Pulmonary artery endothelial cell (primary cell): ENCODE results near the gene LIN54. TPM values are rescaled to one million over a fixed set of nuclear protein-coding genes. Genes with fewer than 3 reads are reported as not detected.
A peak's percentile ranks its signal among the peaks of the same experiment; 100 is the strongest.
"Not testable (repeated sequence)": the region's sequence is repeated elsewhere in the genome, so short reads cannot be mapped to it uniquely, and the experiment has no call there.

Experiments used
- DNase-seq: peaks from one replicate; pipeline ENCODE4 v3.0.0-alpha.2; 2011; ENCODE audit warnings: low read depth, low spot score
- total RNA-seq: library from RNA; depleted of rRNA; stranded (reverse); fragments of >200 nt; gene quantifications from 2 replicates; pipeline ENCODE4 v1.2.3, GENCODE V29; 2014

Gene LIN54
- total RNA-seq, result 12.1 and 20.0 TPM in 2 replicates

DNA sequence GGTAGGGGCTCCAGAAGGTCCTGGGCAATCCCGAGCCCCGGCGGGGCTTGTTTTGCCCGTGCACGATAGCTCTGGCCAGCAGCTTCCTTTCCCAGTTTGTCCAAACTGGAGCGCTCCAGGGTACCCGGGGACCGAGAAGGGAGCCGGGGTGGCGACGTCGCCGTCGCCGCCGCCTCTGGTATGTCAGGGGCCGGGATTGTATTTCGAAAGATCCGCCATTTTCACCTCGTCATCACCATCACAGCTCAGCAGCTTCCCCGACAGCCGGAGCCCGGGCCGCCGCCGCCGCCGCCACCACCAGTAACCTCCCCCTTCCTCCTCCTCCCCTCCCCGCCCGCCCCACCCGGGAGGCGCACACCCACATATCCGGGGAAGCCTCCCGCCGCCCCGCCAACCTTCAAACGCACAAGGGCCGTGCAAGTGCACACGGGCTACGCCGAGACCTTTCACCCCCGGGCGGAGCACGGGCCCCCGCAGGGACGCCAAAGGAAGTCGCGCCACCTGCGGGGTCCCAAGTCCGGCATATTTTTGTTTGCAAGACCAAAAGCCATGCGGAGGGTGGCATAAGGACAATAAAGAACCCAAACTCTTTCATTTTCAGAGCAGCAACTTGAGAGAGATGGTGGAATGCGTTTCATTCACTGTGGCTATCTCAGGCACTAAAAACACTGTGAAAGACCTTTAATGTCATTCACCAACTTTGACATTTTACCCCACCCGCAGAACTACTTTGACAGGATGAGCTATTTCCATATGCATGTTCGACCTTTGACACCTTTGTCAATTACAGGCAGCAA, at the start of gene LIN54:
TSS of gene LIN54 (minus strand) at position 302 of the 797 bp plus-strand sequence. CDS start 25,979 bp downstream, outside the sequence.
- DNase-seq, result no peak

DNA sequence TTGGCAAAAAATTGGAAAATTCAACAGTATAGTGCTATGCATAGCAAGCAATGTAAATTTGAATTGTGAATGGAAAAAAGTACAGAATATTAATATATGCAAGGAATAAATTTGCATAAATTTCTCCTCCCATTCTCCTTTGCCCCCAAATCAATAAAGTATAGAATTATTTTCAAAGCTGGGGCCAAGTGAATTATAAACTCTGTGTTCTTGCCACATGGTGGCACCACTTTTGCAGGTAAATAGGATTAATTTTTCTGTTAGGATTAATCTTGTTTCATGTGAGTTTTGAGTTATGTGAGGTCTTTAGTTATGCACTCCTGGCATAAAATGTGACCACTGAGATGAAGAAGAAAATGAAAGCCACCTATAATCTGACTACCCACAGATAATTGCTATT, 44.3 kb upstream of the LIN54 start:
- DNase-seq, result no peak

DNA sequence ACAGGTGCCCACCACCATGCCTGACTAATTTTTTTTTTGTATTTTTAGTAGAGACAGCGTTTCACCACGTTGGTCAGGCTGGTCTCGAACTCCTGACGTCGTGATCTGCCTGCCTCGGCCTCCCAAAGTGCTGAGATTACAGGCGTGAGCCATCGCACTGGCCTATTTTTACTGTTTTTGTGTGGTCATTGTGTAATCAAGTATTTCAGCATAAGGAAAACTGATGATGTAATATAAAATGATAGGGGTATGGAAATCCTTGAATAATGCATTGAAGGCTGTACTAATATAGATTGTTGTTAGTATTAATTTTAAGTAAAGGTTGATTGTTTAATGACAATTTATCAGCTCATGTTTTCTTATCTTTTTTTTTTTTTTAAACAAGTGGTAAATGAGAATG, 38.2 kb upstream of the LIN54 start:
- DNase-seq, result not testable (repeated sequence)

DNA sequence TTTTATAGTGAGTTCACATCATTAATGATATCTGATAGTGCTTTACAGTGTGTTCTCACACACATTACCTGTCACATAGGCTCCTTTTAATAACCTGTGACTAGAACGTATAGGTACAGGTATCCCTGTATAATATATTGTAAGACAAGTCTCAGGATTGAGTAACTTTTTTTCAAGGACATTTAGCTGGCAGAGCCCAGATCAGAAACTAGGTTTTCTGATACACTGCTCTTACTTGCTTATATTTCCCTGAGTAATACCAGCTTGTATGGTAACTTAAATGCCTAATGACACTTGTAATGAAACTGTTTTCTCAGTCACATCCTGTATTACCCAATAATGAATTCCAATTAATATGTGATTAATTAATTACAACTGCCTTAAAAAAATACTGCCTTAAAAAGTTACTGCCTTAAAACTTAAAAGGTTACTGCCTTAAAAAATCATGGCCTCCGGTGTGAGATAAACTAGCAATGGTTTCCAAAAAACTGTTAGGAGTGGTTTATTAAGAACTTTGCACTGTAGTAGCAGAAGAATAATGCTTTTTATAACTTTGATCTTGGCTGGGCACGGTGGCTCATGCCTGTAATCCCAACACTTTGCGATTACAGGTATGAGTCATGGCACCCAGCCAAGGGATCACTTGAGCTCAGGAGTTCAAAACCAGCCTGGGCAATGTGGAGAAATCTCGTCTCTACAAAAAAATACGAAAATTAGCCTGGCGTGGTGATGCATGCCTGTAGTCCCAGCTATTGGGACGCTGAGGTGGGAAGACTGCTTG, 36.3 kb upstream of the LIN54 start:
- no peak for DNase-seq

DNA sequence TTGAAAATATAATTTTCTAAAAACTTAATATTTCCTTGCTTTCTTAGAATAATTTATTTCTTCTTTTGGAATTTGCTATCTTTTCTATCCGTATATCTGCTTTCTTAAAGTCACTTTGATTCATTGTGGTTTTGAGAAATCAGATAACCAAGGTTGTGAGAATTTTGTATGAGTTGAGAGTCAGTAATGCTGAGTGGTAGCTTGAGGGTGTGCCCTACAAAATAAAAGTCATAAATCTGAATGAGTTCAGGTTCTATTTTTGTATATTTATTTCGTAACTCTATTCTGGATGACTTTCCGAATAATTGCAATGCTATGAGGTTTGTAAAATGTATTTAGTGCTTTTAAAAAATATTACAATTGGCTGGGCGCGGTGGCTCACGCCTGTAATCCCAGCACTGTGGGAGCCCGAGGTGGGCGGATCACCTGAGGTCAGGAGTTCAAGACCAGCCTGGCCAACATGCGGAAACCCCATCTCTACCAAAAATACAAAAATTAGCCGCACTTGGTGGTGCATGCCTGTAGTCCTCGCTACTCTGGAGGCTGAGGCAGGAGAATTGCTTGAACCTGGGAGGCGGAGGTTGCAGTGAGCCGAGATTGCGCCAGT, 33.3 kb upstream of the LIN54 start:
- DNase-seq, result no peak

DNA sequence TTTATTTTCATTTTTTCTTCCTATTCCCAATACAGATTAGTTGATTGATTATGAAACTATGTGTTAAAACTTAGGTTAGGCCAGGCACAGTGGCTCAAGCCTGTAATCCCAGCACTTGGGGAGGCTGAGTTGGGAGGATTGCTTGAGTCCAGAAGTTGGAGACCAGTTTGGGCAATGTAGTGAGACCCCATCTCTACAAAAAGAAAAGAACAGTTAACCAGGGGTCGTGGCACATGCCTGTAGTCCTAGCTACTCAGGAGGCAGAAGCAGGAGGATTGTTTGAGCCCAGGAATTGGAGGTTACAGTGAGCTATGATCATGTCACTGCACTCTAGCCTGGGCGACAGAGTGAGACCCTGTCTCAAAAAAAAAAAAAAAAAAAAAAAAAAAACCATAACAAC, 32.5 kb upstream of the LIN54 start:
- DNase-seq, result not testable (repeated sequence)

DNA sequence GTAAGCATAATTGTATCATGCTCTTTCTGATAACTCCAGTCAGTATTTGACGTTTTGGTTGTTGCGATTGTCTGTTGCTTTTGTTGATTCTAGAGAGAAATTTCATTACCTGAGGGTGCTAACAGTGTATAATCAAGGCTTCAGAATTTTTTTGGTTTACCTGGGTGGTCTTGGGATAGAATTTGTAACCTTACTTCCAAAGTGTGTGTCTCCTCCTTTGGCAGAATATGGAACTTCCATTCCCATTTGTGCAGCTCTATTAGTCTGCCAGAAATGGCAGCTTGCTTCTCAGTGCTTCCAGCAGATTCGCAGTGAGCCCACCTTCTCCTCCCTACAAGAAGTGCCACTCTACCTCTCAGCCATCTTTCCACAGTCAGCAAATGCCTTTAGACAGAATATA, 29.6 kb upstream of the LIN54 start:
- DNase-seq, result no peak

DNA sequence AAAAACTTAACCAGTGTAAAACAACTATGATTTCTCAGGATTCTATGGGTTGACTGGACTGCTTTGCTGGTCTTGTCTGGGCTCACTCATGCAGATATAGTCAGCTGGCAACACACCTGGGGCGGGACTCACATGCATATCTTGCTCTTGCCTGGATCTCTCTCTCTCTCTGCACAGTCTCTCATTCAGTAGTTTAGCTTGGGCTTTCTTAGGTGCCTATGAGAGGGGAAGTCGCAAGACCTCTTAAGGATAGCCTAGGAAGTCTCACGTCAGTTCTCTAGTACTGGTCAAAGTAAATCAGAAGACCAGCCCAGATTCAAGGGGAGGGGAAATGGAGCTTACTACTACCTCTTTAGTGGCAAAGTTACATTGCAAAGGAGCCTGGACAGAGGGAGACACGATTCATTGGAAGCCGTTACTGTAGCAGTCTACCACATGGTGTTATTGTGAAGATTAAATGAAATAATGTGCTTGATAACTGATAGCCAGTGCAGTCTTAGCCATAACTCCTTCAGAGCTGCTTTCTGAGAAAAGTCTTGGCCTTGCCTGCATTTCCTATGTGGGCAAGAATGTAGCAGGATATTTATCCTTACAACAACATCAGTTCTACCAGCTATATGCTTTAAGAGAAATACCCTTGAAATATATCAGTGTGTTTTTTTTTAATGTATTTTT, 26.5 kb upstream of the LIN54 start:
- DNase-seq, result no peak

DNA sequence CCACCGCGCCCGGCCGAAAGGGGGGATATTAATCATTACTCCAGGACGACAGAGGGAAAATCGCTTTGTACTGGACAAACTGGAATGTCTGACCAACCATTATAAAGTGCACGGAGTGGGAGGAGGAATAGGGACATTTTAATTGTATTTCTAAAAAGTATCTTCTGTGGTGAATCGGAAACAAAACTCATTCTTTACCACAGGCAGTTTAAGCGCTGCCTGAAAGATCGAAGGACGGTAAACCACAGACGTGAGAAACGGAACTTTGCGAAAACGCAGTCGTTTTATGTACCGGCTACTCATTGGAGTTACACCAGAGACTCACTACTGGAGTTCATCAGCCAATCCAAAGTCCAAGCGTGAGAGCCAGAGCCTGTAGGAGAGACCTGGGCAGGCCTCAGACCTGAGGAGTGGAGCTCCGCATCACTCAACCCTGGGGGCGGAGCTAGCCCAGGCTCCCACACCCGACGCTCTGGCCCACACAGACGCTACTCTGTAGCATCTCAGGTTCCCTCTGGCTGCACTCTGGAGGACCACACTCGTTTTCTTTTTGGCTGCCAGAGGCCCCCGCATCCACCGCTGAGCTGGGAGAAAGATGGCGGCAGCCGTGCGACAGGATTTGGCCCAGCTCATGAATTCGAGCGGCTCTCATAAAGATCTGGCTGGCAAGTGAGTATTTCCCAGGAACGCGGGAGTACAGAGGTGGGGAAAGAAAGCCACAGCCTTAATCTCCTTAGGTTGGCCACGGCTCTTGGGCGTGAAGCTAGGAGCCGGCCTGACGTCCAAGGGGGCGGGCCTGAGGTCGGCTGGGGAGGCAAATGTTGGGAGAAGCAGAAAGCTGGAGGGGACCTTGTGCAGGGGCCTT, 24.2 kb upstream of the LIN54 start, which contains the start of gene COPS4:
TSS of gene COPS4 (plus strand) at position 554 of the 865 bp plus-strand sequence. CDS start at position 596, 42 bp downstream.
- DNase-seq, result peak; percentile 100

DNA sequence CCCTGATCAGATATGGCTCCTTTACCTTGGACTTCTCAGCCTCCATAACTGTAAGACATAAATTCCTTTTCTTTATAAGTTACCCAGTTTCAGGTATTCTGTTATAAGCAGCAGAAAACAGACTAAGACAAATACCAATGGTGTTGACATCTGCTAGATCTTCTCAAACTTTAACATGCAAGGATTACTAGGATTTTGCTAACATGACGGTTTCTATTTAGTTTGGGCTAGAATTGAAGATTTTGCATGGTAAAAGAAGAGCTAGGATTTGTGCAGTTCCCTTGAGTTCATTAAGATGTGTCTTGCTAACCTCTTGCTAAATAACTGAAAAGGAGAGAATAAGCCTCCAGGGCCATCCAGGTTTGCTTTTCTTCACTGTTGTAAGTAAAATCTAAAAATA, 19.1 kb upstream of the LIN54 start:
- DNase-seq, result no peak

DNA sequence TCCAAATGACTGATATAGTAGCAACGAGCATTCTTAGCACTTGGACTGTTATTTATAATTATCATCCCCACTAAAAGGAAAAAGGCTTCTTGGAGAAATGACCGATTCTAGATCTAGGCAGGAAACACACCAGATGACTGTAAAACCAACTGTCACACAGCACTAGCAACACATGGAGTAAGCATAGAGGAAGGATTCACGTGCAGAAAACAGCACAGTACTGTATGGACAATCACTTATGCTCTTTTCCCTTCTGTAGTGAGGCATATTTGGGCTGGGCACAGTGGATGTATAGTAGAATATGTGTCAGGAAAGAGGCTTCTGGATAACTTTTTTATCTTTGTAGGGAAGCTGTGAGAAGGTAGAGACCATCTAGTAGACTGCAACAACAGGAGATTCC, 18.4 kb upstream of the LIN54 start:
- DNase-seq, result no peak

DNA sequence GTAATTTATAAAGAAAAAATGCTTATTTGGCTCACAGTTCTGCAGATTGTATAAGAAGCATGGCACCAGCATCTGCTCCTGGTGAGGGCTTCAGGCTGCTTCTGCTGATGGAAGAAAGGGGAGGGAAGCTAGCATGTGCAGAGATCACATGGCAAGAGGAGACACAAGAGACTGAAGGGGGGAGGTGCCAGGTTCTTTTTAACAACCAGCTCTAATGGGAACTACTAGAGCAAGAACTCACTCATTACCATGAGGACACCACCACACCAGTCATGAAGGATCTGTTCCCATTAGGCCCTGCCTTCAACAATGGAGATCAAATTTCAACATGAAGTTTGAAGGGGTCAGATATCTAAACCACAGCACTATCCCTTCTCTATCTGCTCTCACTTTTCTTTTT, 14.9 kb upstream of the LIN54 start:
- DNase-seq, result no peak

DNA sequence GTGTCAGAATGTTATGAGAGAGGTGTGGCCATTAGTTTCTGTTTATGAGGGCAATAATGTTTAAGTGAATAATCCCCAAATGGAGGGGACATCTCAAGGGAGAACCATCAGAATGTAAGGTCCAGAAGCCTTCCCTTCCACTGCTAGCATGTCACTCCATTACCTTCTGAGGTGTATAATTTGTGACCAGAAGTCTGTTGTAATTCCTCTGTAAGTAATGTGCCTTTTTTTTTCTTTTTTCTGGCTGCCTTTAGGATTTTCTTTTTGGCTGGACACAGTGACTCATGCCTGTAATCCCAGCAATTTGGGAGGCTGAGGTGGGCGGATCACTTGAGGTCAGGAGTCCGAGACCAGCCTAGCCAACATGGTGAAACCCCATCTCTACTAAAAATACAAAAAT, 13.6 kb upstream of the LIN54 start:
- no peak for DNase-seq

DNA sequence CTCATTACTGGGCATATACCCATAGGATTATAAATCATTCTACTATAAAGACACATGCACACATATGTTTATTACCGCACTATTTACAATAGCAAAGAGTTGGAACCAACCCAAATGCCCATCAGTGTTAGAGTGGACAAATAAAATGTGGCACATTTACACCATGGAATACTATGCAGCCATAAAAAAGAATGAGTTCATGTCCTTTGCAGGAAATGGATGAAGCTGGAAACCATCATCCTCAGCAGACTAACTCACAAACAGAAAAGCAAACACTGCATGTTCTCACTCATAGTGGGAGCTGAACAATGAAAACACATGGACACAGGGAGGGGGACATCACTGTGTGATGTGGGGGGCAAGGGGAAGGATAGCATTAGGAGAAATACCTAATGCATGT, 13.0 kb upstream of the LIN54 start:
- DNase-seq, result not testable (repeated sequence)

DNA sequence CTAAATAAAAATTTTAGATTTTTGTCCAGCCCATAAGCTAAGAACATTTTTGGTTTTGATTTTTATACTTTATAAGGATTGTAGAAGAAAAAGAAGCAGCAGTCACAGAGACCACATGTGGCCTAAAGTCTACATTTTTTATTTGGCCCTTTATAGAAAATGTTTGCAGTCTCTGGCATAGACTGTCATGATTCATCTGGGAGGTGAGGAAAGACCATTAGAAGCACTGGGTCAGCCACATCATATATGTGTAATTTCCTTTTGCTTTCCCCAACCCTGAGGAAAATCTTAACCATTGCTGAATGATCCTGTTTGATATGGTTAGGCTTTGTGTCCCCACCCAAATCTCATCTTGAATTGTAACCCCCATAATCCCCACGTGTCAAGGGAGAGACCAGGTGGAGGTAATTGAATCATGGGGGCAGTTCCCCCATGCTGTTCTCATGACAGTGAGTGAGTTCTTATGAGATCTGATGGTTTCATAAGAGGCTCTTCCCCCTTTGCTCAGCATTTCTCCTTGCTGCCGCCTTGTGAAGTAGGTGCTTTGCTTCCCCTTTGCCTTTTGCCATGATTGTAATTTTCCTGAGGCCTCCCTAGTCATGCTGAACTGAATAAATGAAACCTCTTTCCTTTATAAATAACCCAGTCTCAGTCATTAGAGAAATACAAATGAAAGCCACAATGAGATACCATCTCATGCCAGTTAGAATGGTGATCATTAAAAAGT, 12.3 kb upstream of the LIN54 start:
- no peak for DNase-seq

DNA sequence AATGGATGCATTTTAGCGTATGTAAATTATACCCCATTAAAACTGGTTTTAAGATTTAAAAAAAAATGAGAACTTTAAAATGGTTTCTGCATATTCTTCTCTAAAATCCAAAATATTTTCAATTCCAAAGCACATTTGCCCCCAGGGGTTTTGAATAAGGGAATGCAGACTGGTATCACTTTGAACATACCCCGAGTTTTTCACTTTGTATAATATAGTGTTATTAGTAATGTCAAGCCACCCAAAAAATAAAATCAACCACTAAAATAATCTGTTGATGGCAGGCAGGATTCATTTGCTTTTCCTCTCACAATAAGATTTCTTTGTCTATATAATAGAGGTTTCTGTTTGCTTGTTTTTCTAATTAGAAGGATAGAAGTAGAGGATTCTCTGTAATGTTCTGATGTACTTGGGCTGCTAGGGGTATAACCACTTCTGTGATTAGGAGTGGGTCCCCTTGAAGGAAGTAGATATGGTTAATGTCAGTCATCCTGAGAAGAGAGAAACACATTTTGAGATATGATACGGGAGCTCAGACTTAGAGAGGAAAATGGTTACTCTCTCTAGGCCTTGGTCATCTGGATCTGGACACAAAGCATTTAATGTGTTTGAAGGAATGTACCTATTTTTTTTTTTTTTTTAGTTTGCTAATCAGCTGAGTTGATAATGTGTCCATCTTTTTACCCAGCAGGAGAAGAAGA, 9.3 kb upstream of the LIN54 start:
- DNase-seq, result no peak

DNA sequence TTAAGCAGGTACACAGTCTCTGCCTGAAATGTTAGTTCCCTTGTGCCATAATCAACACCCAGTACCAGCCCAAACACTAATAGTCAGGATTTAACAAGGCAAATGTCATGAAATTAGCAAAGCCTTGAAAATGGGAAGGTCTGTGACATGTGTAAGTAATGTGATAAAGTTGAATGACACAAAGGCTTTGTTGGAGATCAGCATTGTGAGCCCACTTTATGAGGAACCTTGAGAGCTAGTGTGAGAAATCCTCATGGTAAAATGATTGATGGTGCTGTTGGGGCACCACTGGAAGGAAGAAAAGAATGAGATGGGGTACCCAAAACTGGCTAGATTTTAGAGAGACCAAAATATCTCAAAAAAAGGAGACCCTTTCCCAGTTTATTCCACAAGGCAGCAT, 3.3 kb upstream of the LIN54 start:
- no peak for DNase-seq

DNA sequence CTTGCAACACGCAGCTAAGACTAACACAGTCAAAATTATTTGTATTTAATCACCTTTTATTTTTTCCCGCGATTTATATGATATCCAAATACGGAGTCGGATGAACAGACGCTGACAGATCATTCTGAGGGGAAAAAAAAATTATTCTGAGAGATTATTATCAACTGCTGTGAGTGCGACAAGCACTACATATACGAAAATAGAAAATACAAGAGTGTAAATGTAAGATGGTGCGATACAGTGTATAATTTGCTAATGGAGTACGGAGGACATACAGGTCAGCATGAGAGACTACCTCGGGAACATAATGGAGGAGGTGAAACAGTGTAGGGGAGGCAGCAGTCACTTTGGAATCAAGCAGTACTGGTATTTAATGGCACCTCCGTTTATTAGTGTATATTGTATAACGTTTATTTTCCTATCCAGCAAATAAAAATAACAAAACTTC, 2.8 kb upstream of the LIN54 start:
- no peak for DNase-seq

DNA sequence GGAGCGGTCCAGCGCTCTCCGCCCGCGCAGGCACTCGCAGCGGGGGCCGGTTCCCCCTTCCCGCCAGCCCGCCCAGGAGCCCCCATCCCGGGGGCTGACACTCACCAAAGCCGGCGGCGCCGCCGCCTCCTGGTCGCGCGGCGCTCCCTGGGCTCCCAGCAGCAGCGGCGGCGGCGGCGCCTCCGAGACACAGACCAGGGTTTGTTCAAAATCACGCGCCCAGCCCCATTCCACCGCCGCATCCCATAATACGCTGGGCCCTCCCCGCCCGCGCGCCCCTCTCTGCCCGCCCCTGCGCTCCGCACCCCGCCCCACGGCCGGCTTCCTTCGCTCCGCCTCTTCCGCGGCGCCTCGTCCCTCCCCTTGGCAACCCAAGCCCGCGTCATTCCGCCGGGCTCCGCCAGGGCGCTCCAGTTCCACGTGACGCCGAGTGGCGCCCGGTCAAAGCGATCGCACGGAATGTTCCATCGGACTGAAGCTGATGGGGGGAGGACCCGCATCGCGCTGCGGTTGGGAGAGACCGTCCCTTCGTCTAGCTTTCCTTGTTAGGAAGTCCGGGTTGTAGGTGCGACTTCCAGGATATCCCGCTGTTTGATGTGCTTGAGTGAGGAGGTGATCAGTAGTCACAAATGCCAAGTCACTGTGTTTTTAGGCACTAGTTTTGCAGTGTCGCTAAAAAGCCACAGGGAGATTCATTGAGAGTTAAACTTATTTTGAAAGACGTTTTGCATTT, 2.2 kb upstream of the LIN54 start:
- DNase-seq, result peak; percentile 92
